ENCODE measurements around the gene EFNB1.

GRCh38 chrX:68833448-68833805 is 4.6 kb downstream of the EFNB1 start:
- TF ChIP-seq CTCF (IDR thresholded peaks at IDR 0.05) (no peak), POLR2AphosphoS5 (IDR thresholded peaks at IDR 0.05) (no peak), POLR2A (IDR thresholded peaks at IDR 0.05) (no peak)
